ENCODE data around the gene FBXW9.
"Not testable (repeated sequence)": the region's sequence is repeated elsewhere in the genome, so short reads cannot be mapped to it uniquely, and the experiment has no call there.

DNA sequence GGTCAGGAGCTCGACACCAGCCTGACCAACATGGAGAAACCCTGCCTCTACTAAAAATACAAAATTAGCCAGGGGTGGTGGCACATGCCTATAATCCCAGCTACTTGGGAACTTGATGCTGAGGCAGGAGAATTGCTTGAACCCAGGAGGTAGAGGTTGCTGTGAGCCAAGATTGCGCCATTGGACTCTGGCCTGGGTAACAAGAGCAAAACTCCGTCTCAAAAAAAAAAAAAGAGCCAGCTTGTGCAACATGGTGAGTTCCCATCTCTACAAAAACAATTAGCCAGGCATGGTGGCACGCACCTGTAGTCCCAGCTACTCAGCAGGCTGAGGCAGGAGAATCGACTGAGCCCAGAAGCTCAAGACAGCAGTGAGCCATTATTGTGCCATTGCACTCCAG is 18.4 kb downstream of the FBXW9 start:
- not testable (repeated sequence) for TF ChIP-seq CTCF, EZH2 (IDR thresholded peaks at IDR 0.05)

Data from neural progenitor cell (in vitro differentiated cells).